ENCODE data around the gene KCNJ5. TPM values are rescaled to one million over a fixed set of nuclear protein-coding genes. Genes with fewer than 3 reads are reported as not detected.

Gene KCNJ5
- polyA plus RNA-seq, 1 experiment, result not detected

- no peaks in the 10 kb centered on the region for H3K36me3 ChIP-seq (ENCODE audit: control insufficient read depth, insufficient read depth, low read length)
- CTCF ChIA-PET, result interaction anchor here (1.0 to 1.4 kb wide), 2 partner anchors 13 to 30 kb away, joined by 3 to 4 read pairs; no protein-coding TSS in a partner anchor
- no peak overlapping the region for H3K4me3 ChIP-seq (ENCODE audit: low read depth, low read length)
- no peak for TF ChIP-seq CTCF (IDR thresholded peaks at IDR 0.05; ENCODE audit: insufficient read depth, low read depth, low read length)
- POLR2A ChIA-PET, result no interaction called here
- H3K27me3 ChIP-seq (ENCODE audit: control insufficient read depth, insufficient read depth, low read length), result peaks cover 10% of the 10 kb centered on the region
- DNase-seq (ENCODE audit: low read depth), result no peak
Observed at GRCh38 chr11:128926000-128926399, 34.8 kb downstream of the KCNJ5 start.

GRCh38 chr11:128926437-128927107 is 35.4 kb downstream of the KCNJ5 start:
- no peak for TF ChIP-seq CTCF (IDR thresholded peaks at IDR 0.05; ENCODE audit: insufficient read depth, low read depth, low read length)
- H3K36me3 ChIP-seq (ENCODE audit: control insufficient read depth, insufficient read depth, low read length), result no peaks in the 10 kb centered on the region
- DNase-seq (ENCODE audit: low read depth), result no peak
- ChIA-PET CTCF (interaction anchor here (0.6 to 1.4 kb wide), 2 partner anchors 30 to 42 kb away, joined by 3 to 4 read pairs; no protein-coding TSS in a partner anchor), POLR2A (no interaction called here)
- peaks cover 10% of the 10 kb centered on the region for H3K27me3 ChIP-seq (ENCODE audit: control insufficient read depth, insufficient read depth, low read length)
- H3K4me3 ChIP-seq (ENCODE audit: low read depth, low read length), result no peak overlapping the region

- TF ChIP-seq CTCF (IDR thresholded peaks at IDR 0.05; ENCODE audit: insufficient read depth, low read depth, low read length), result no peak
- POLR2A ChIA-PET, result no interaction called here
- Histone ChIP-seq H3K27me3 (ENCODE audit: control insufficient read depth, insufficient read depth, low read length) (peaks cover 10% of the 10 kb centered on the region), H3K4me3 (ENCODE audit: low read depth, low read length) (no peak overlapping the region), H3K36me3 (ENCODE audit: control insufficient read depth, insufficient read depth, low read length) (no peaks in the 10 kb centered on the region)
- CTCF ChIA-PET, result interaction anchor here (0.6 kb wide), 1 partner anchor 42 kb away, joined by 3 read pairs; no protein-coding TSS in a partner anchor
- no peak for DNase-seq (ENCODE audit: low read depth)
Observed at GRCh38 chr11:128927108-128927461, 35.9 kb downstream of the KCNJ5 start.

- ChIA-PET CTCF (interaction anchor here (0.7 to 1.5 kb wide), 5 partner anchors 9 to 755 kb away, joined by 3 to 5 read pairs (median 4); no protein-coding TSS in a partner anchor), POLR2A (no interaction called here)
- H3K27me3 ChIP-seq (ENCODE audit: control insufficient read depth, insufficient read depth, low read length), result peaks cover 10% of the 10 kb centered on the region
- H3K4me3 ChIP-seq (ENCODE audit: low read depth, low read length), result no peak overlapping the region
- H3K36me3 ChIP-seq (ENCODE audit: control insufficient read depth, insufficient read depth, low read length), result no peaks in the 10 kb centered on the region
- TF ChIP-seq CTCF (IDR thresholded peaks at IDR 0.05; ENCODE audit: insufficient read depth, low read depth, low read length), result no peak
- no peak for DNase-seq (ENCODE audit: low read depth)
Observed at GRCh38 chr11:128927683-128928336, 36.7 kb downstream of the KCNJ5 start.

GRCh38 chr11:128928400-128928799 is 37.2 kb downstream of the KCNJ5 start:
- ChIA-PET POLR2A (interaction anchor here (0.6 kb wide), 1 partner anchor 13 kb away, joined by 3 read pairs; no protein-coding TSS in a partner anchor), CTCF (interaction anchor here (1.3 to 1.5 kb wide), 4 partner anchors 10 to 44 kb away, joined by 3 to 5 read pairs (median 4); no protein-coding TSS in a partner anchor)
- peaks cover 12% of the 10 kb centered on the region for H3K27me3 ChIP-seq (ENCODE audit: control insufficient read depth, insufficient read depth, low read length)

More at GRCh38 chr11:128928400-128928799, 37.2 kb downstream of the KCNJ5 start:
- H3K4me3 ChIP-seq (ENCODE audit: low read depth, low read length), result no peak overlapping the region
- no peak for DNase-seq (ENCODE audit: low read depth)
- TF ChIP-seq CTCF (IDR thresholded peaks at IDR 0.05; ENCODE audit: insufficient read depth, low read depth, low read length), result no peak
- H3K36me3 ChIP-seq (ENCODE audit: control insufficient read depth, insufficient read depth, low read length), result no peaks in the 10 kb centered on the region

All from BJ (cell line).